IPS DF 6.9 (cell line): ENCODE measurements around the gene SPG11.

ENCODE experiments used
- DNase-seq: peaks from one replicate; pipeline ENCODE4 v3.0.0-alpha.2; 2013; ENCODE audit warnings: low read depth, low spot score
- H3K27ac ChIP-seq: one replicate; pipeline ENCODE4 v1.5.1; 2013; ENCODE audit warnings: low read length, control low read depth
- H3K27me3 ChIP-seq: 2 replicates; pipeline ENCODE4 v1.6.1; 2013; ENCODE audit warnings: mild to moderate bottlenecking, low read length; ENCODE audit not compliant: control insufficient read depth, insufficient read depth
- H3K36me3 ChIP-seq: 2 replicates; pipeline ENCODE4 v1.6.1; 2013; ENCODE audit warnings: low read length; ENCODE audit not compliant: control insufficient read depth, insufficient read depth
- H3K4me1 ChIP-seq: 2 replicates; pipeline ENCODE4 v1.6.1; 2013; ENCODE audit warnings: low read length; ENCODE audit not compliant: control insufficient read depth, insufficient read depth
- H3K4me3 ChIP-seq: 2 replicates; pipeline ENCODE4 v1.5.1; 2013; ENCODE audit warnings: mild to moderate bottlenecking, low read length
- H3K9me3 ChIP-seq: 2 replicates; pipeline ENCODE4 v1.6.1; 2013; ENCODE audit warnings: low read length, inconsistent platforms; ENCODE audit not compliant: control insufficient read depth, insufficient read depth
- WGBS: extraction: QIAGEN DNeasy Blood & Tissue Kit; methylation state at CpG from one replicate; pipeline ENCODE4 v1.1.7; 2013; ENCODE audit warnings: mixed read lengths, missing lambda C conversion rate; ENCODE audit not compliant: insufficient read length, insufficient coverage; 5-methylcytosine and 5-hydroxymethylcytosine counted together

SPG11 gene

DNA sequence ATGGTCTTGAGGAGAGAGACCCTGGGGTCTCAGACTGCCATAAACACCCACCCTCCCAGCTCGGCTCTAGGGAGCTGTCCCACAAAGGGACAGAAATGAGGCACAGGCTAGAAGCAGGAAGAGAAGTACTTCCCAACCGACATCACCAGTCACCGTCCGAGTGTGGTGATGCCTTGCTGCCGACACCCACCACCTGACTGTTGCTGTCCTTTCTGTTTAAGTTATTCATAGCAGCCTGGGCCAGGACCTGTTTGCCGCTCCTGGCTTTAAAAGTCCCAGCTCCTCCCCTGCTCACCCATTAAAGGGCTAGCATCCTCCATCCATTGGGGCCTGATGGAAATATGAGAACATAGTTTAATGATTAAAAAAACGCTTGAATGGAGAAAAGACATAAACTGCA, 13.2 kb upstream of the SPG11 start:
- Histone ChIP-seq H3K4me1 (no peaks in the 10 kb centered on the region), H3K36me3 (no peaks in the 10 kb centered on the region), H3K27me3 (no peaks in the 10 kb centered on the region), H3K9me3 (no peaks in the 10 kb centered on the region), H3K27ac (no peak overlapping the region), H3K4me3 (no peak overlapping the region)
- no CpG with 5 or more reads among the region's 7 CpGs for WGBS
- no peak for DNase-seq

DNA sequence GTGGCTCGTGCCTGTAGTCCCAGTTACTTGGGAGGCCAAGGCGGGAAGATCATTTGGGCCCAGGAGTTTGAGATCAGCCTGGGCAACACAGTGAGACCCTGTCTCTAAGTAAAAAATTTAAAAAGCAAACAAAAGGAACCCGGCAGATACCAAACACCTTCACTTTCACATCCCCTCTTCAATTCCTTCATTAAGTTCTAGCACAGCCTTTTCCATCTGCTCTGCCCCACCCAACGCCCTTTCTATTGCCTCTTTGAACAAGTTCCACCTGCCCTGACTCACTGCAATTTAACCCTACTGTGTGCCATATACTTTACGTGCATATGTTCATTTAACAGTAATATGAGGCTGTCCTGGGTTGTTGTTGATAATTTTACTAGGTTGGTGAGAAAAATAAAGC, 12.4 kb upstream of the SPG11 start:
- Histone ChIP-seq H3K27ac (no peak overlapping the region), H3K36me3 (no peaks in the 10 kb centered on the region), H3K9me3 (no peaks in the 10 kb centered on the region), H3K4me3 (no peak overlapping the region), H3K27me3 (no peaks in the 10 kb centered on the region), H3K4me1 (no peaks in the 10 kb centered on the region)
- 100% methylated on average over 1 of the region's 5 CpGs for WGBS
- DNase-seq = no peak

- no peak for DNase-seq
- no peak overlapping the region for H3K4me3 ChIP-seq
- WGBS = no CpG with 5 or more reads among the region's 2 CpGs
Observed at GRCh38 chr15:44673639-44674038, 10.2 kb upstream of the SPG11 start.

GRCh38 chr15:44670087-44670950, 6.9 kb upstream of the SPG11 start:
- no peaks in the 10 kb centered on the region for H3K36me3 ChIP-seq
- no peaks in the 10 kb centered on the region for H3K4me1 ChIP-seq
- no peaks in the 10 kb centered on the region for H3K27me3 ChIP-seq
- H3K27ac ChIP-seq = no peak overlapping the region
- no CpG with 5 or more reads among the region's 6 CpGs for WGBS
- no peak for DNase-seq
- no peak overlapping the region for H3K4me3 ChIP-seq
- no peaks in the 10 kb centered on the region for H3K9me3 ChIP-seq

More at GRCh38 chr15:44673639-44674038, 10.2 kb upstream of the SPG11 start:
- H3K9me3 ChIP-seq = no peaks in the 10 kb centered on the region
- H3K27ac ChIP-seq = no peak overlapping the region
- no peaks in the 10 kb centered on the region for H3K36me3 ChIP-seq
- H3K4me1 ChIP-seq = no peaks in the 10 kb centered on the region
- no peaks in the 10 kb centered on the region for H3K27me3 ChIP-seq

GRCh38 chr15:44668921-44669320, 5.5 kb upstream of the SPG11 start:
- WGBS = no CpG with 5 or more reads among the region's 2 CpGs
- no peak overlapping the region for H3K4me3 ChIP-seq
- no peaks in the 10 kb centered on the region for H3K27me3 ChIP-seq
- no peaks in the 10 kb centered on the region for H3K4me1 ChIP-seq
- no peaks in the 10 kb centered on the region for H3K36me3 ChIP-seq
- DNase-seq = no peak
- no peaks in the 10 kb centered on the region for H3K9me3 ChIP-seq
- H3K27ac ChIP-seq = no peak overlapping the region

- Histone ChIP-seq H3K27ac (no peak overlapping the region), H3K4me3 (no peak overlapping the region), H3K4me1 (no peaks in the 10 kb centered on the region), H3K36me3 (no peaks in the 10 kb centered on the region), H3K9me3 (no peaks in the 10 kb centered on the region), H3K27me3 (no peaks in the 10 kb centered on the region)
- no peak for DNase-seq
- WGBS = no CpG with 5 or more reads among the region's 3 CpGs
Observed at GRCh38 chr15:44667039-44667360, 3.5 kb upstream of the SPG11 start.

- no CpG with 5 or more reads among the region's 5 CpGs for WGBS
- no peaks in the 10 kb centered on the region for H3K9me3 ChIP-seq
Observed at GRCh38 chr15:44666210-44667038, 3.0 kb upstream of the SPG11 start.

GRCh38 chr15:44662478-44663409, 718 bp downstream of the SPG11 start:
- Histone ChIP-seq H3K27me3 (no peaks in the 10 kb centered on the region), H3K4me1 (no peaks in the 10 kb centered on the region), H3K36me3 (no peaks in the 10 kb centered on the region), H3K4me3 (peak overlapping the region; percentile 68), H3K9me3 (no peaks in the 10 kb centered on the region), H3K27ac (no peak overlapping the region)
- no peak for DNase-seq
- no CpG with 5 or more reads among the region's 34 CpGs for WGBS

More at GRCh38 chr15:44666210-44667038, 3.0 kb upstream of the SPG11 start:
- H3K4me3 ChIP-seq = no peak overlapping the region
- H3K4me1 ChIP-seq = no peaks in the 10 kb centered on the region
- DNase-seq = no peak
- H3K27me3 ChIP-seq = no peaks in the 10 kb centered on the region
- no peak overlapping the region for H3K27ac ChIP-seq
- no peaks in the 10 kb centered on the region for H3K36me3 ChIP-seq

GRCh38 chr15:44661576-44661975, 1.9 kb downstream of the SPG11 start:
- no peaks in the 10 kb centered on the region for H3K36me3 ChIP-seq
- DNase-seq = no peak
- H3K27ac ChIP-seq = no peak overlapping the region
- H3K27me3 ChIP-seq = no peaks in the 10 kb centered on the region
- H3K4me3 ChIP-seq = no peak overlapping the region
- no peaks in the 10 kb centered on the region for H3K9me3 ChIP-seq
- H3K4me1 ChIP-seq = no peaks in the 10 kb centered on the region

DNA sequence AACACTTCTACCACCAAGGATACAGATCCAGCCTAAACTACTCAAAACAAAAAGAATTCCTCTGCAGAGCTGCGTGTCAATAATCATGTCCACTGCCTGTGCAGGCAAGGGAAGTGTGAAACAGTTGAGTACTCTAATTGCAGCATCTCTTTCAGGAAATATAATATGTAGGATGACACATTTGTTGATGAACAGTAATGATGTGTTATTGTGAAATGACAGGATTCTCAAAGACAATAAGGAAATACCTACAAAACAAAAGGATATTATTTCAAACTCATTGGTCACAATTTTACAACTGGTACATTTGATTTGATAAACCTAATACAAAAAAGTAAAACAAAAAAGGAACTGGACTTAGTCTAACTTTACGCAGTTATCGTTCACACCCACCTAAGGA, 4.4 kb downstream of the SPG11 start:
- Histone ChIP-seq H3K36me3 (no peaks in the 10 kb centered on the region), H3K27me3 (no peaks in the 10 kb centered on the region), H3K4me1 (no peaks in the 10 kb centered on the region), H3K27ac (no peak overlapping the region), H3K4me3 (no peak overlapping the region), H3K9me3 (no peaks in the 10 kb centered on the region)
- DNase-seq = no peak
- WGBS = no CpG with 5 or more reads among the region's 3 CpGs
